ENCODE measurements around the gene PRKACG. TPM values are rescaled to one million over a fixed set of nuclear protein-coding genes. Genes with fewer than 3 reads are reported as not detected.
"Not testable (repeated sequence)": the region's sequence is repeated elsewhere in the genome, so short reads cannot be mapped to it uniquely, and the experiment has no call there.

Gene PRKACG
- total RNA-seq, 1 donor from 2014 or later, result not detected

DNA sequence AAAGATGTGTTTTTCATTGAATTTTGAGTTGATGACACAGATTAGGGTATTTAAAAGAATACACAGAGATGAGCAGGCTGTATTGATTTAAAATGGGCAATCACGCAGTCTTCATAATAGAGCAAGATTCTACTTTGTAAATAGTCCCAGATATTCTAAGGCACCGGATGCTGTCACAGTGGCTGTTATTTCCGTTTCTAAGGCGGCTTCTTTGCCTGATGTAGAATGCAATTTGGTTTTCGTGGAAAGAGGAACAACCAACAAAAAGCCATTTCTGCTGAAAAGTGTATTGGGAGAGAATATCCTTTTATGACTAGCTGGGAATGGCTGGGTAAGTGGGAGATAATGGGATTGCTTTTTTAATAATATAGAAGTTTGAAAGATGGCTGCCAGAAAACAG, 17.5 kb downstream of the PRKACG start:
- TF ChIP-seq, protein P1, sequence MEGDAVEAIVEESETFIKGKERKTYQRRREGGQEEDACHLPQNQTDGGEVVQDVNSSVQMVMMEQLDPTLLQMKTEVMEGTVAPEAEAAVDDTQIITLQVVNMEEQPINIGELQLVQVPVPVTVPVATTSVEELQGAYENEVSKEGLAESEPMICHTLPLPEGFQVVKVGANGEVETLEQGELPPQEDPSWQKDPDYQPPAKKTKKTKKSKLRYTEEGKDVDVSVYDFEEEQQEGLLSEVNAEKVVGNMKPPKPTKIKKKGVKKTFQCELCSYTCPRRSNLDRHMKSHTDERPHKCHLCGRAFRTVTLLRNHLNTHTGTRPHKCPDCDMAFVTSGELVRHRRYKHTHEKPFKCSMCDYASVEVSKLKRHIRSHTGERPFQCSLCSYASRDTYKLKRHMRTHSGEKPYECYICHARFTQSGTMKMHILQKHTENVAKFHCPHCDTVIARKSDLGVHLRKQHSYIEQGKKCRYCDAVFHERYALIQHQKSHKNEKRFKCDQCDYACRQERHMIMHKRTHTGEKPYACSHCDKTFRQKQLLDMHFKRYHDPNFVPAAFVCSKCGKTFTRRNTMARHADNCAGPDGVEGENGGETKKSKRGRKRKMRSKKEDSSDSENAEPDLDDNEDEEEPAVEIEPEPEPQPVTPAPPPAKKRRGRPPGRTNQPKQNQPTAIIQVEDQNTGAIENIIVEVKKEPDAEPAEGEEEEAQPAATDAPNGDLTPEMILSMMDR (IDR thresholded peaks at IDR 0.05), result no peak
- H3K9me3 Mint-ChIP-seq (ENCODE audit: low read depth), result no peaks in the 10 kb centered on the region
- H3K27ac Mint-ChIP-seq (ENCODE audit: unreplicated experiment), result no peak overlapping the region
- peaks cover 23% of the 10 kb centered on the region for H3K27me3 Mint-ChIP-seq (ENCODE audit: low read depth)
- H3K4me3 Mint-ChIP-seq (ENCODE audit: unreplicated experiment), result no peak overlapping the region
- H3K36me3 Mint-ChIP-seq (ENCODE audit: low read depth), result no peaks in the 10 kb centered on the region
- no peaks in the 10 kb centered on the region for H3K4me1 Mint-ChIP-seq (ENCODE audit: low read depth)
- no peak for DNase-seq (ENCODE audit: low spot score)

DNA sequence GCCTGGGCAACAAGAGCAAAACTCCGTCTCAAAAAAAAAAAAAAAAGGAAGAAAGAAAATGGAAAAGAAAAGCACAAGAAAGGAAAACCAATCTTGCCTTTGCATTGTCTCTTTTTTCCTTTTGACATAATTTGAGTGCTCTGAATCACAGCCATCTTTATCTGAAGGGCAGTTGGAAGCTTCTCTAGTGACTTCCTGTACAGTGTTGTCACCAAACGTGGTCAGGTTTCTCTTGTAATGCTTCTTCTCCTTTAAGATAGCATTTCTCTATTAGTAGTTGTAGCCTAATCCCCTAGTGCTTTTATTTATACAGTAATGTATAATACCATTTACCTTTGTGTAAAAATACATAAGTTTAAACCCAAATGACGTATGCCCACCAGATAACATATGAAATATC, 18.1 kb downstream of the PRKACG start:
- no peak for DNase-seq (ENCODE audit: low spot score)
- Mint-ChIP-seq H3K9me3 (ENCODE audit: low read depth) (no peaks in the 10 kb centered on the region), H3K4me3 (ENCODE audit: unreplicated experiment) (no peak overlapping the region), H3K27me3 (ENCODE audit: low read depth) (peaks cover 20% of the 10 kb centered on the region), H3K36me3 (ENCODE audit: low read depth) (no peaks in the 10 kb centered on the region), H3K4me1 (ENCODE audit: low read depth) (no peaks in the 10 kb centered on the region), H3K27ac (ENCODE audit: unreplicated experiment) (no peak overlapping the region)
- TF ChIP-seq, protein P1 (IDR thresholded peaks at IDR 0.05), result no peak

DNA sequence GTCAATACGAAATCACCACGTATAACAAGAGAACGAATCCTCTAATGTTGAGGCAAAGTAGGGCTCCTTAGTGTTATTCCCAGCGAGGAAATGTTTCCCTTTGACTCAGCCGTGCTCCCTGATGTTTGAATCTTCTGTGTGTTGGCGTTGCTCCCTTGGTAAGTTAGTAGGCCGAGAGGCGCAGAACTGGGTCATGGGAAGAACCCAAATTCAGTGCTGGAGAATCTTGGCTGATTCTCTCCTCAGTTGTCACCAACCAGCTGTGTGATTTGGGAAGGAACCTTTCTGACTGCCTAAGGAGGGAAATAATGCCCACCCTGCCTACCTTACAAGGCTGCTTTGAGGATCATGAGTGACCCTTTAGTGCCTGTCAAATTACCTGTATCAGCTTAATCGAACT, 22.5 kb downstream of the PRKACG start:
- Mint-ChIP-seq H3K27ac (ENCODE audit: unreplicated experiment) (no peak overlapping the region), H3K36me3 (ENCODE audit: low read depth) (no peaks in the 10 kb centered on the region), H3K4me1 (ENCODE audit: low read depth) (no peaks in the 10 kb centered on the region), H3K4me3 (ENCODE audit: unreplicated experiment) (no peak overlapping the region), H3K27me3 (ENCODE audit: low read depth) (no peaks in the 10 kb centered on the region), H3K9me3 (ENCODE audit: low read depth) (no peaks in the 10 kb centered on the region)
- TF ChIP-seq, protein P1 (IDR thresholded peaks at IDR 0.05), result no peak
- DNase-seq (ENCODE audit: low spot score), result no peak

DNA sequence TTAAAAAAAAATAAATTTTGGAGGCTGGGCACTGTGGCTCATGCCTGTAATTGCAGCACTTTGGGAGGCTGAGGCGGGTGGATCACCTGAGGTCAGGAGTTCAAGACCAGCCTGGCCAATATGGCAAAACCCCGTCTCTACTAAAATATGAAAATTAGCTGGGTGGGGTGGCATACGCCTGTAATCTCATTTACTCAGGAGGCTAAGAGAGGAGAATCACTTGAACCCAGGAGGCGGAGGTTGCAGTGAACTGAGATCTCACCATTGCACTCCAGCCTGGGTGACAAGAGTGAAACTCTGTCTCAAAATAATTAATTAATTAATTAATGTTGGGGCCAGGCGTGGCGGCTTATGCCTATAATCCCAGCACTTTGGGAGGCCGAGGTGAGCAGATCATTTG, 27.0 kb downstream of the PRKACG start:
- not testable (repeated sequence) for H3K27ac Mint-ChIP-seq (ENCODE audit: unreplicated experiment); H3K27me3 Mint-ChIP-seq (ENCODE audit: low read depth); H3K36me3 Mint-ChIP-seq (ENCODE audit: low read depth); DNase-seq (ENCODE audit: low spot score); H3K4me1 Mint-ChIP-seq (ENCODE audit: low read depth); H3K4me3 Mint-ChIP-seq (ENCODE audit: unreplicated experiment); H3K9me3 Mint-ChIP-seq (ENCODE audit: low read depth)

DNA sequence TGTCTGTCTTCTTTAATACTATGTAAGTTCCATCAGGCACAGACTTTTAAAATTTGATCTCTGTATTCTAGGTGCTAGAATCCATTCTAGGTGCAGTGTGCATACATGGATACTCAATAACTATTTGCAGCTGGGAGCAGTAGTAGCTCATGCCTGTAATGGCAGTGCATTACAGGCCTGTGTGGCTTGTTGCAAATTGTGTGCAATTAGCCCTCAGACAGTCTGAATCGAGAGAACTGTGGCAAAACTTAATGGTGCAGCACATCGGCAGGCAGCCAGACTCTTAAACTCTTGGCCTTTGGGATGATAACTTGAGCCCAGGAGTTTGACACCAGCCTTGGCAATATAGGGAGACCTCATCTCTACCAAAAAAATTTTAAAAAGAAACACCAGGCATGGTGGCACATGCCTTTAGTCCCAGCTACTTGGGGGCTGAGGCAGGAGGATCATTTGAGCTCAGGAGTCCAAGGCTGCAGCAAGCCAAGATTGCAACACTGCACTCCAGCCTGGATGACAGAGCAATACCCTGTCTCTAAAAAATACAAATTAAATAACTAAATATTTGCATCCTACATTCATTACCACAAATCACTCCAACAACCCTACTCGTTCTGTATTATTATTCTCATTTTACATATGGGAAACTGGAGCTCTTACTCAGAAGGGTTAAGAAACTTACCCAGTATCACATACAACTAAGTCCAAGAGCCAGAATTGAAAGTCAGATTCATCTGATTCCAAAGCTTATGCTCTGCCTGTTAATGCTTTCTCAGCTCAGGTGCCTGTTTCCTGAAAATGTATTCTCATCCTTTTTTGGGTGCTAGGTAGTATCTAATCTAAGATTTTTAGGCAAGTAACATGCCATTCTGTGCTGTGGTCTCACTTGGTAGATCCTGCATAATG, 30.1 kb downstream of the PRKACG start:
- H3K27me3 Mint-ChIP-seq (ENCODE audit: low read depth), result peaks cover 19% of the 10 kb centered on the region
- DNase-seq (ENCODE audit: low spot score), result no peak
- H3K36me3 Mint-ChIP-seq (ENCODE audit: low read depth), result no peaks in the 10 kb centered on the region
- no peak overlapping the region for H3K4me3 Mint-ChIP-seq (ENCODE audit: unreplicated experiment)
- TF ChIP-seq, protein P1 (IDR thresholded peaks at IDR 0.05), result no peak
- H3K9me3 Mint-ChIP-seq (ENCODE audit: low read depth), result no peaks in the 10 kb centered on the region
- H3K4me1 Mint-ChIP-seq (ENCODE audit: low read depth), result no peaks in the 10 kb centered on the region
- no peak overlapping the region for H3K27ac Mint-ChIP-seq (ENCODE audit: unreplicated experiment)

DNA sequence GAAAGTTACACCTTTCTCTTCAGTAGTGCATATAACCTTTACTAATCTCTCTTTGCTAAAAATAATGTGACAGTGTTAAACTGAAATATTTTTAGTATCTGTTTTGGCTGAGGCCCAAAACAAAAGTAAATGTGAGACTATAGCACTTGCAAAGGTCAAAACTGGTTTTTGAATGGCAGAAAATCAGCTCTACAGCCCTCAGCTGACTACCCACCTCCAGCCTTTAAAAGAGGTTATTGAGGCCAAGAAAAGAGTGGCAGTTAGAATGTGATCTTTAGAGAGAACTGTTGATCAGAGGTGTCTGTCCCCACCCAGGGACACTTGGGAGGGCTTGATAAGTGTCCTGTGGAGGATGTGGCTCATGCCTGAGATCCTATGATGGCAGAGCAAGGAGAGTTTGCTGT, 30.9 kb downstream of the PRKACG start:
- no peaks in the 10 kb centered on the region for H3K9me3 Mint-ChIP-seq (ENCODE audit: low read depth)
- H3K36me3 Mint-ChIP-seq (ENCODE audit: low read depth), result no peaks in the 10 kb centered on the region
- peaks cover 24% of the 10 kb centered on the region for H3K27me3 Mint-ChIP-seq (ENCODE audit: low read depth)
- no peak overlapping the region for H3K4me3 Mint-ChIP-seq (ENCODE audit: unreplicated experiment)
- no peaks in the 10 kb centered on the region for H3K4me1 Mint-ChIP-seq (ENCODE audit: low read depth)
- H3K27ac Mint-ChIP-seq (ENCODE audit: unreplicated experiment), result no peak overlapping the region
- no peak for DNase-seq (ENCODE audit: low spot score)
- TF ChIP-seq, protein P1 (IDR thresholded peaks at IDR 0.05), result no peak

Measured in chondrocyte (in vitro differentiated cells).